ENCODE results near the gene PKHD1.

The PKHD1 gene

DNA sequence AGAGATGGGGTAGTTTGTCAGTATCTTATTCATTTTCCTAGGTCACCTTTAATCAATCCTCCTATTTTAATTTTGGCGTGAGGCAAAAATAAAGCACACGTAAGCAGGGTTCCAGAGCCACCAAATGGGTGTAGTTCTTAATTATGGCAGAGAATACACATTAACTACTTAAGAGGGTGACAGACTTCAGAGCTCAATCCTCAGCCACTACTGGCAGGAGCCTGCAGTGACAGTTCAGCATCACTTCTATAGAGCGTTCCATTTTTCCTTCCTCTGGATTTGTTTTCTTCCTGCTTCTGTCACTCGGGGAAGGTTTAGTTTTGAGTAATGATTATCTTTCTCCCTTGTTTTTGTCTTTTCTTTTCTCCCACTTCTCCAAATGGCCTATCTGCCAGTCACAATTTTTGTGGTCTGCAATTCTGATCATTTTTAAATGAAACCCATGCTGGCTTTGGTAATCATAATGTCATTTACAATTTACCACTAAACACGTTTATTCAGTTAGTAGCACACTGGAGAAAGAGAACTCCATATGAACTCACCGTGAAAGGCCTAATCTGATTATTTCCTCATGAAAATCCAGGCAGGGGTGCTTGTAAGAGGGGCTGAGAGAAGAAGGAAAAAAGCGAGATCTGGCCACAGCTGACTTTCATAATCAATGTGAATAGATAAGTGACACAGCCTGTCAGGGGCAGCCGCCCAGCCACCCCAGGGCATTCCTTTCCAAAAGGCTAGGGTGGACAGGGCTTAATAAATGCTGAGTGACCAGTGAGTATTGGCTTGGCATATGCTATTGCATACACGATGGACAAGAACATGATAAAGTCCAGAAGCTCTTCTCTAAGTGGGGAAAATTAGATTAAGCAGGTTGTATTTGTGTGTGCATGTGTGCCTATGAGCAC is 412.1 kb downstream of the PKHD1 start:
- DNase-seq = no peak

DNA sequence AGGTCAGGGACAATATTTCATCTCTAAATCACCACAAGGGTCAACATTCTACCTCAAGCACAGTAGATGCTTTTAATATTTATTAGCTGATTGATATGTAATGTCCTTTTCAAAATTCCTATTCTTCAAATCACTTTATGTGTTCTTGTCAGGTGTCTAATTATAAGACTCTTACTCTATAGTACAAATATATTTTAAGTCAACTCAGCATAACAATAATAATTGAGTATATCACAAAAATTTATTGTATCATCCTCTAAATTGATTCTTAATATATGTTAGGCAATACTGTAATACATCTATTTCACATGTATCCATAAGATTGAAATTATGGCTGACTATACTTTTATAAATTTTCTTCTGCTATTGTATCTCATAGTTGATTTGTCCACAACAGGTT is 423.9 kb downstream of the PKHD1 start:
- DNase-seq = no peak

DNA sequence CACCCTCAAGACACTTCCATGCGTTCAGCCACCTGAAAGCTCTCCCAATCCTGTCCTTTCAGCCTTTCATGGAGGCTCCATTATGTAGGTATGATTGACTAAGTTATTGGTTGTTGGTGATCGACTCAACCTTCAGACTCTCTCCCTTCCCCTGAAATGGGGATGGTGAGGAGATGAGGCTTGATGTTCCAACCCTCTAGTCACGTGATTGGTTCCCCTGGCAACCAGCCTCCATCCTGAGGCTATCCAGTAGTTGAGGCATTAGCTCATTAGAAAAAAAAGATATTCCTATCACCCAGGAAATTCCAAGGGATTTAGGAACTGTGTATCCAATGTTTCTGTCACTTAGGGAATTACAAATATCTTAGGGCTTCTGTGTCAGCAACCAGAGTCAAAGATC is 426.6 kb downstream of the PKHD1 start:
- DNase-seq = no peak

DNA sequence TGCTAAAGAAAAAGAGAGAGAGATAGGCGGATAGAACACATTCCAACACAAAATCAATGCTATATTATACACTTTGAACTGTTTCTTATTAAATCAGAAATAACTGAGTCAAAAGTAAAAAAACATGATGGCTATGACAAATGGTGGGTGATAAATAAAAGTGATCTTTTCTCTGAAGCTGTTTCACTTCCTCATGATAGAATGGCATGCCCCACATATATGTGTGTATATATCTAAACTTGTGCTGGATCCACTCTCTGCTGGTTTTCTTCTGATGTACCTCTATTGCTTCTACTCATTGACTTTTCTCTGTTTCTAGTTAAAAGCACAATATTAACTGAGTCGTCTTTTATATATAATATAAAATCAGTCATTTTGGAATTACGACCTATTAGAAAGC is 429.9 kb downstream of the PKHD1 start:
- DNase-seq = no peak

DNA sequence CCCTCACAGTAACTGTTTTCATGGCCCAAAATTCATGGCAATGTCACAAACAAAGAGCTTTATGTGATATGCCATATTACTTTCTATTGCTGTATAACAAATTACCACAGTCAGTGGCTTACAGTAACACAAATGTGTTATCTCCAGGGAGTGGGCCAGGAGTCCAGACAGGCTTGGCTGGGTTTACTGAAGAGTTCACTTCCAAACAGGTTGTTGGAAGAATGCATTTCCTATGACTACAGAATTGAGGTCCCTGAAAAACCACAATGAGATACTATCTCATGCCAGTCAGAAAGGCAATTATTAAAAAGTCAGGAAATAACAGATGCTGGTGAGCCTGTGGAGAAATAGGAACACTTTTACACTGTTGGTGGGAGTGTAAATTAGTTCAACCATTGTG is 431.9 kb downstream of the PKHD1 start:
- DNase-seq = no peak

DNA sequence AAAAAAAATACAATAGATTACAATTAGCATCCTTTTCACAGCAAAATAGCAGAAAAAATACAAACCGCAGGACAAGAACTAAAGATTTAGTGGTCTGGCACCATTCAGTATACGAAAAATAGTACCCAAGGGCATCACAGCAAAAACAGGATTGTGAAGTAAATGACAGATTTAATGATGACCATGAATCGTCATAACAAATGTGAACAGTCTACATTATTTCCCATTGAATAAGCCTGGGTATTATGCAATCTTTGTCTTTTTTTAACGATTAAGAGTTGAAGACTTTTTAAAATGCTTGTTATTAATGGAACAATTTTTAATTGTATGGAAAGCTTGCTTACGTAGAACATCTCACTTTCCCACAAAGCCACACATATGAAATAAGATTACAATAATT is 432.8 kb downstream of the PKHD1 start:
- DNase-seq = no peak

DNA sequence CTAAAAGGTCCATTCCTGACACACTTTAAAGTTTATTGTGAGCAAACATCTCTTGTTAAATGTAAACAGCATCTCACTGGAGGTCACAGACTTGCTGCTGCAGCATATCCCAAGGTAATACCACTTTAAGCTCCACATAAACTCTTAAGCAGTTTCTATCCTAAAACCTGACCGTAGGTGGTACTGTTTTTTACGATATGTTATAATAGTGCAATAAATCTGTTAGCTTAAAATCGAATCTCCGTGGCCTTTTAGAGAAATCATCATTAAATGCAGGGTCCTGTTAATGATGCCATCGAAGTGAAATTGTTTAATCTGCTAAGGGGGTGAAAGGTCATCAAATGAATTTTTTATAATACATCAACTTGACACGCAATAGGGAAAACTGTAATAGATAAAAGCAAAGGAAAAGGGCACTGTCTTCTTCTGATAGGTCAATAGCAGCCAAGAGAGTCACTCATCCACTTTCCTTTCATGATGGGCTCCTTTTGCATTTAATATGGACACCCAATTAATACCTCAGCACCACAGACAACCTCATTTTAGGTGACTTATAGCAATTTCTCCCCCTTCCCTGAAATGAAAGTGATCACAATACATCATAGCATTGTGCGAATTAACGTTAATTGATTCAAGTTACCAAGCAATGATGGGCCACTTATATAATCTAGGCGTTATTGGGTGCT is 436.1 kb downstream of the PKHD1 start:
- DNase-seq = no peak

DNA sequence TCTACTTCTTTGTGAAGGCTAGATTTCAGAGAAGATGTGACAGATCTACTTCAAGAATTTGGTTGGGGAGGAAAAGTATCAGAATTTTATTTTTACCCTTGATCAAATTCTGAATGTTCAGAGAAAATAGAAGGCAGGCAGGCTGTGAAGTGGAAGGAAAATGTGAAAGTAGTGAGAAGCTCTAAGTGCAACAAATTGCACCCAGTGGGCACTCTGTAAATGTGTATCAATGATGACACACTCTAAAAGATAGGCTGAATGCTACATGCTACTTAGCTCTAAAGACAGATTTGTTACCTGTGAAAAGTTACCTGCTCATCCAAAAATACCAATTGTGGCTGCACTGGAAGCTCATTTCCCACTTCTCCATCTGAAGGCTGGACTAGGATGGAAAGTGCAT is 438.6 kb downstream of the PKHD1 start:
- DNase-seq = no peak

DNA sequence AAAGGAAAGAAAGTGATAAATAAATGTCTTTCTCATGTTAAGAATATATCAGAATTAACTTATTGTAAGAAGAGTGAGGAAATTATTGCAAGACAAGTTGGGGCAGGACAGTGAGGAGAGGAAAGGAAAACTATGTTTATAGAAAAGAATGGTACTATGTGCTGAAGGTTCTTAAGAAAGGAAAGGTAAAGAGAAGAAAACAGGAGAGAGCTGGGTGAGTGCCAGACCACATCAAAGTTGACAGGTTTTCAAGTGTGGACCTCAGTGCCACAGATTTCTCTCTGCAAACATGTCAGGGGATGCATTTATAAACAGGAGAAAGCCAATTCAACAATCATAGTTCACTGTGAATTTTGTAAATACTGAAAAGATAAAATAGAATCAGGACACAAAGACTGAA is 439.2 kb downstream of the PKHD1 start:
- no peak for DNase-seq

DNA sequence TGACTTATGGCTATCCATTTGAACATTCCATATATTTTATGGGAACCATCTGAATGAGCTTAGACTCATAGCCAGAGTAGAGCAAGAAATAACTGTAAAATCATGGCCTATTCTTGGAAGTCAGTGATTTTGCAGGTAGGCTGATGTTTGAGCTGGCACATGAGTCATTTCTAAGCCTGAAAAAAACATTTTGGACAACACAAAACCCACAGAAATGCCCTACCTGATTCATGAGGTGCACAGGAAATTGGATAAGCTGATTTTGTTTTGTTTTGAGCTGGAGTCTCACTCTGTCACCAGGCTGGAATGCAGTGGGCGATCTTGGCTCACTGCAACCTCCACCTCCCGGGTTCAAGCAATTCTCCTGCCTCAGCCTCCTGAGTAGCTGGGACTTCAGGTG is 443.0 kb downstream of the PKHD1 start:
- DNase-seq = no peak

DNA sequence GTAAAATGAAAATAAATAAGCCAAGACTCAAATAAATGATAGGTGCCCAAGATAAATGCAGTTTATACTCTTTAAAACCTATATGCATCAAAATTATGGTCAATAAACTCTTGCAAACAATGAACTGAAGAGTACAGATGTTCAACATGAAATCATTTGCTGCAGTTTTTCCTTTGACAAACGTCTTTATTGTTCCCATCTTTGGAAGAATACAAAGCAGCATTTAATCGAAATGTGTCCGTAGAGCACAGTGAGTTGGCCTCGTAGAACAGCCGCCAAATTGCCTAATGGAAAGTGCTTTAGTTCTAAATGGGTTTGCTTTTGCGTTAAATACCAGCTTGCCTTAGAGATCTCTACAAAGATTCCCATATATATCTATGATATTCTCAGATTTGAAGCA is 447.4 kb downstream of the PKHD1 start:
- DNase-seq = no peak

DNA sequence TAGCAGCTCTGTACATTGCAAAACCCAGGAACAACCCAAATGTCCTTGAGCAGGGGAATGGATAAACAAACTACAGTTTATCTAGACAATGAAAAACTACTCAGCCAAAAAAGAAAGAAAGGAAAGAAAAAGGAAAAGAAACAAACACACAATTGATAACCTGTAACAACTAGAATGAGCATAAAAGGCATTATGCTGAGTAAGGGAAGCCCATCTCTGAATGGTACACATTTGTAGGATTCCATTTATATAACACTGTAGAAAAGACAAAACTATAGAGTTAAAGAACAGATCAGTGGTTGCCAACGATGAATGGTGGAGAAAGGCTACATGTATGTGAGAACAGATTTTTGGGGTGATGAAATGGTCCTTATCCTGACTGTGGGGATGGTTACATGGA is 454.0 kb downstream of the PKHD1 start:
- no peak for DNase-seq

DNA sequence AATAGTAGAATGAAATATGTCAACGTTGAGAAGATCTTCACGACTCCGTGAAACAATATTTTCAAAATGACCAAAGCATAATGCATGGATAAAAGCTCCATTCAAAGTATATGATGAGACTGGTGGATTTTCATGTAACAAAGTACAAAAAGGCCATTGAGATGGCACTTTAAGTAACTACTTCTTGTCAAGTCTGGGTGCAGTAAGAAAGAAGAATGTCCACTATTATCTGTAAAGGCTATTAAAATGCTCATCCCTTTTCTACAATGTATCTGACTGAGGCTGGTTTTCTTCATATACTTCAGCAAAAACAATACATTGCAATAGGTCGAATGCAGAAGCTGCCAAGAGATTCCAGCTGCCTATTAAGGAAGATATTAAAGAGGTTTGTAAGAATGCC is 457.4 kb downstream of the PKHD1 start:
- DNase-seq = no peak

DNA sequence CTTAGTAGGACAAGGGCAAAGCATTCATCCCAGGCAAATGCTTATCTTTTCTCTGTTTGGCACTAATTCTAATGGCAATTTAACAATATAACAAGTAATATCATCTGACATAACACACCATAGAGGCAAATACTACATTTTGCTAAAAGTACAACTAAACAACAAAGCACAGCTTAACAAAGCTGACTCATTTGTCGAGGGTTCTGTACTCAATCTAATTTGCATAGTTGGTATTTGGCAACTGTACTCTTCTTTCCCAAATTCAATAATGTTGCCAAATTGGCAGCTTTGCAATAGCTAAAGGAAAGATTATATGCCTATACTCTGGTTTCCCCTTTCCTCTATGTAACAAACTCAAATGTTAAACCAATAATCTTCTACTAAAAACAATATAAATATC is 461.0 kb downstream of the PKHD1 start:
- DNase-seq = no peak

DNA sequence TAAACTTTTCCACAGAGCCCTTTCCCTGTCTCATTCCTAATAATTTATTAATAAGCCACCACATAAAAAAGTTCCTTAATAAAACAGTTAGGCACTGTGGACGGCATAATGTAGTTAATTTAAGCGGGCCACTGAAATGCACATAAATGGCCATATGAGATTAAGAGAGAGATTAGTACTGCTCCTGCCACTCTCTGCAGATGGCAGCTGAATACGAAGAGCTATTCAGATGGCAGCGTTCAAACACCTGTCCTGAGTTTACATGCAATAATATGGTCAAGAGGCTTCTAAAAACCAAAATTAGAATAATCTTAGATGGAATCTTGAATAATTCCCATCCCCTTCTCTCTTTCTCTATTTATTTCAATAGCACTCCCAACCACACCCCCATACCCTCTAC is 461.8 kb downstream of the PKHD1 start:
- DNase-seq = no peak

DNA sequence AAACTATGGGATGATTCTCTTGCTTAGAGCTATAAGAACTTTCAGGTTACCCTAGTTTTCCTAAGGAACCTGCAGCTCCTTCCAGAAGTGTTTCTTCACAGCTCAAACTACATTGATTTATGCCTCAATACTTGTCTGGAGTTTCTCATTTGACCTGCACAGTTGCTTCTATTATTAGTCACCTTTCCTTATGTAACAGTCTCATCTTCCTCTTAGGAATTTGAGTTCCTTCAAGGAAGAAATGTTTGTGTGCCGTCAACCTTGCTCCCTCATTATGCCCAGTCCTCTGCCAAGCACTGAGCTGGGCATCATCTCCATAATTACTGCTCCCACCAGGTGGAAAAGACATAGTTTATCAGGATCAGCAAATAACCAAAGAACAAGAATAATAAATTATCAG is 466.4 kb downstream of the PKHD1 start:
- DNase-seq = no peak

DNA sequence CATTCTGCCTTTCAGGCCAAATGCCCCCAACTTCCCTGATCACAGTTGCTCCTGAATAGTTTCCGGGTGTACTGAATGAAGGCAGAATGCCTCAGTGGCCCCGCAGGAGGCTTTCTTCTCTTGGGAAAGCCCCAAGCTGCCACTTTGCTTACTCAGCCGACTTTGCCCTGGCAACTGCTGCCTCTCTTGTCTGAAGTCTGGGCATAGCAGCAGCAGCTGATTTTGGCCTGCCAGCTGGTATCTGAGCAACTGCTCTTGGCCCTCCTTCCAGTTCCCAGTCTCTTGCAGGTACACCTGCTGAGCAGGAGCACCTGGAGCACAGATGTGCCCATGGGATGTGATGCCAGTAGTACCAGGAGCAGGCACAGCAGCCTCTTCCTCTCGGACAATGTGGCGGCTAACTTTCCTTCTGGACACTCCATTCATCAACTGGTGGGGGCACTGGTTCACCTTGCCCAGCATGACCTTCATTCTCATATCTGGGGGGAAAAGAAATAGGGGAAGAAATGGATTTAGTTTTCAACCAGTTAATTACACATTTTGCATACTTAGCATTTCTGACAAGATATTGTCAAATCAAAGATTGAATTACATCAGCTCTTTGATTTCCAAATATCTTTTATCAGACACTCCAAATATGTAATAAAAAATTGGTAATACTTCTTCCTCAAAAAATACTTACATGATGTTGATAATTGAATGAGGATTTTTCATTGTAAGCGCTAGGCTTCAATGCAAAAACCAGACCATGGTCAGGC is 468.2 kb downstream of the PKHD1 start:
- DNase-seq = no peak

DNA sequence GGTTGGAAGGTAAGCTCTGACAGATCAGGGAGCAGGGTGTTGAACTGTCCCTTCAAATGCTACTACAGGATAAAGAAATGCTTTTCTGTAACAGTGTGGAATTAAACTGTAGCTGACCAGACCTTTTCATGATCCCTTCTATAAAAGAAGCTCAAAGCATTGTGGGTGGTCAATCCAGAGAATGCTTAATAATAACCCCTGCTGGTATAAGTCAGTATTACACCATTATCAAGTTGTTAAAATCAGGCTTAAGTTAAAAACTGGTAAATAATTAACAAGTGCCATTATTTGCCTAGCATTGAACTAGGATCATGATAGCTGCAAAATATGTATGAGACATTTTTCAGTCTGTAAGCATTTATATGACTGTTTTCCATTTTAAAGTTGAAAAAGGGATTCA is 468.9 kb downstream of the PKHD1 start:
- DNase-seq = no peak

DNA sequence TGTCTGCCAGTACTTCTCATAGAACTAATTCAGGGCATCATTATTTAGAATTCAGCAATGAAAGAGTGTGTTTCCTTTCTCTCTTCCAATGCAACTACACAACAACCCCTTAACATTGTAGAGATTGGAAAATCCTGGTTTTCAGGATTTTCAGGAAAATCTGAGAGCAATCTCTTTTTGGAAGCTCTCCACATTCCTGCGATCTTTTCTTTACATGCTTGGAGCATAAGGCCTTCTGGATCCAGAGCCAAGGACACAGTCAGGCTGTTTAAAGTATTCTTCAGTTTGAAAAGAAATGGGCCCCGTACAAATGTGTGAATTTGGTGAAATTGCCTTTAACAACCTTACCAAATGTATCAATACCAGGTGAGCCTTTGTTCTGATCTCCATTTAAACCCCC is 469.7 kb downstream of the PKHD1 start:
- DNase-seq = no peak

DNA sequence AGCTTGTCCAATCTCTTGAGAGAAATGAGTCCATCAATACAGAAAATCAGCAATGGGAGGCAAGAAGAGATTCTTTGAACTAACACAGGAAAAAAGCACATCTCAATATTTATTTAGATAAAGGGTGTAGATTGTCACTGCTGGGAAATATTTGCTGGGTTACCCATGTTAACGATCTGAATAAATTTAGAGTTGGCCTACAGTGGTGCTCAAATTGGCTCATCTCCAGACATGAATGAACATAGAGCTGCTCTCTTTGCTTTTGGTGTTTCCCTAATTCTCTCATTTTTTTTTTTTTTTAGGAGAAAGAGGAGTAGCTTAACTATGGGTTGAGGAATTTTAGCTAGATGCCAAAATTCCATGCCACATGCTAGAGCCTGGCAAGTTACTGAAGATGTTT is 471.2 kb downstream of the PKHD1 start:
- no peak for DNase-seq

DNA sequence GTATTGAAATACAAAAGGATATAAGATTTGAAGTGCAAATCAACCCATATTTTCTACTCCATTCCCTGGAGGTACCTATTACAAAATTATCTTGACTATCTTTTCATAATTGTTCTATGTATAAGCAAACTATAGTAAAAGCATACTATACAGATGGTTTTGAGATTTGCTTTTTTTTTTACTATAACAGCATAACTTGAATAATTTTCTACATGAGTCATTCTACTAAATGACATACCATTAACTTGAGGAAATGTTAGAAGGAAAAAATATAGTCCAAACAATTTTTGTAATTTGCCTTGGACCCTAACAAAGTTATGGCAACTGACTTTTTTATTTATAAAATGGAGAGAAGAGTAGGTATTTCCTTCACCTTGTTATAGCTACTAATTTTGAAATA is 472.7 kb downstream of the PKHD1 start:
- DNase-seq = no peak

DNA sequence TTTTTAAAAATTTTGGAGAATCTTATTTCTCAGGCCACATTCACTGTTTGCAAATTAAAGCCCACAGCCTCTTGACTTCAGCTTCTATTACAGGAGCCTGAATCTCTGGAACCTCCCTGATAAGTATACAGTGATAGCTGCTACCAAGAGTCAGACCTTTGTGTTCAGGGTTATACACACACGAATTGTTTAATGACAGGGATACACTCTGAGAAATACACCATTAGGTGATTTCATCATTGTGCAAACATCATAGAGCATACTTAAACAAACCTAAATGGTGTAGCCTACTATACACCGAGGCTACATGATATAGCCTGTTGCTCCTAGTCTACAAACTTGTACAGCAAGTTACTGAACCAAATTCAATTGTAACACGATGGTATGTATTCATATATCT is 473.9 kb downstream of the PKHD1 start:
- DNase-seq = no peak

DNA sequence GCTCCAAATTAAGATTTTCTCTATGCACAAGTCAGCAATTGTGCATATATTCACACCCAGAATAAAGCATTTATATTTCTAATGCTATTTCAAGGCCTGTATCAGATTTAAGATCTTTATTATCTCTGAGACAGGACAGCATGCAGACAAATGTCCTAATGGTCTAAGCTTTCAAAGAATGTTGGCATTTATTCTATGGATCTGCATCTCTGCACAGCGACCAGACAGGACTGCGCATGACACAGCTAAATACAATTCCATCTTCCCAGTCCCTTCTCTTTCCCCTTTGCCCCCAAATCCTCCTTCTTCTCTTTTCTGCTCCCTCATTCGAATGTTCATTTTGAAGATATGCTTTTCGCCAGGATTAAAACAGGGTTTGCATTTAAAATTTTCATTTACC is 478.5 kb downstream of the PKHD1 start:
- no peak for DNase-seq

DNA sequence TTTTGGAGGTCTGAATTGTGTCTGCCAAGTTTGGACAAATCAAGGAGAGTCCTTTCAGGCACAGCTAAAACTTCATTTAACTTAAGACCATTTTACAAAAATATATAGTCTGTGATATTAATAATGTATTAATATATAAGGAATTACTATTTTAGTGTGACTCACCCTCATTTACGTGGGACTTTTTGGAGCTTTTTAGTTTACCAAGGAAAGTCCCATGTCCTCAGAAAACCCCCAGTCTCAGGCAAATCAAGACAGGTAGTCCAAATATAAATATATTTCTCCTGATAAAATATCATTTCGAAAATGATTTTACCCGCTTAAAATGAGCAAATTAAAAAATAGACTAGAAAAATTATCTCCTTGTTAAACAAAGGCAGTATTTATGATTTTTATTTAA is 479.0 kb downstream of the PKHD1 start:
- DNase-seq = no peak
